Neural cell (in vitro differentiated cells): ENCODE data around the gene MED13L. TPM values are rescaled to one million over a fixed set of nuclear protein-coding genes. Genes with fewer than 3 reads are reported as not detected.

Source experiments
- H2AFZ ChIP-seq: fragments of 200-600, 300-800 bp; sonication (generic), shearing (Covaris generic); 2 replicates; pipeline ENCODE4 v1.6.0; 2014; ENCODE audit warnings: low read depth, mild to moderate bottlenecking, antibody characterized with exemption, low read length, moderate library complexity
- H3F3A ChIP-seq: fragments of 200-600 bp; shearing (Covaris generic); 2 replicates; pipeline ENCODE4 v1.6.1; 2016; ENCODE audit warnings: mild to moderate bottlenecking, moderate library complexity, mixed read lengths, antibody characterized with exemption, low read length; ENCODE audit not compliant: insufficient read depth, poor library complexity, severe bottlenecking
- H3K27ac ChIP-seq: fragments of 200-600, 300-800 bp; sonication (generic), shearing (Covaris generic); 2 replicates; pipeline ENCODE4 v1.5.1; 2014; ENCODE audit warnings: mild to moderate bottlenecking, low read length, moderate library complexity
- H3K27me3 ChIP-seq: fragments of 300-800, 200-600 bp; sonication (generic), shearing (Covaris generic); 2 replicates; pipeline ENCODE4 v1.6.0; 2014; ENCODE audit warnings: mild to moderate bottlenecking, low read depth, low read length, moderate library complexity; ENCODE audit not compliant: insufficient read depth
- H3K36me3 ChIP-seq: fragments of 300-800, 200-600 bp; sonication (generic), shearing (Covaris generic); 2 replicates; pipeline ENCODE4 v1.5.1; 2014; ENCODE audit warnings: mild to moderate bottlenecking, antibody characterized with exemption, low read length, moderate library complexity; ENCODE audit not compliant: insufficient read depth
- H3K4me2 ChIP-seq: fragments of 300-800, 200-600 bp; sonication (generic), shearing (Covaris generic); 2 replicates; pipeline ENCODE4 v1.6.0; 2014; ENCODE audit warnings: mild to moderate bottlenecking, low read length
- H3K4me3 ChIP-seq: fragments of 300-800, 200-600 bp; sonication (generic), shearing (Covaris generic); 2 replicates; pipeline ENCODE4 v1.5.1; 2014; ENCODE audit warnings: mild to moderate bottlenecking, low read length, moderate library complexity
- H3K79me2 ChIP-seq: fragments of 200-600 bp; shearing (Covaris generic); replicated peaks from 2 replicates; pipeline ENCODE4 v1.6.0; 2014; ENCODE audit warnings: mild to moderate bottlenecking, low read length, moderate library complexity; ENCODE audit not compliant: insufficient read depth
- H3K9ac ChIP-seq: fragments of 300-800, 200-600 bp; sonication (generic), shearing (Covaris generic); 2 replicates; pipeline ENCODE4 v1.6.1; 2016; ENCODE audit warnings: mild to moderate bottlenecking, low read length, mixed read lengths
- H3K9me2 ChIP-seq: fragments of 200-600 bp; shearing (Covaris generic); 2 replicates; pipeline ENCODE4 v1.6.1; 2016; ENCODE audit warnings: mild to moderate bottlenecking, low read length, mixed read lengths; ENCODE audit not compliant: insufficient read depth
- H3K9me3 ChIP-seq: fragments of 200-600, 300-800 bp; sonication (generic), shearing (Covaris generic); 2 replicates; pipeline ENCODE4 v1.6.1; 2016; ENCODE audit warnings: mild to moderate bottlenecking, mixed run types, low read length, moderate library complexity, mixed read lengths
- H4K20me1 ChIP-seq: fragments of 200-600 bp; shearing (Covaris generic); 2 replicates; pipeline ENCODE4 v1.6.1; 2016; ENCODE audit warnings: mild to moderate bottlenecking, mixed run types; ENCODE audit not compliant: insufficient read depth
- EP300 ChIP-seq: fragments of 450-650 bp; conservative IDR thresholded peaks from 2 replicates; pipeline ENCODE4 v1.6.1; 2014; ENCODE audit warnings: antibody characterized with exemption, mild to moderate bottlenecking, moderate library complexity; ENCODE audit not compliant: poor library complexity, severe bottlenecking
- EZH2 ChIP-seq: fragments of 200-600, 300-800 bp; shearing (Covaris generic), sonication (generic); IDR thresholded peaks from 2 replicates; pipeline ENCODE4 v1.6.1; 2014; ENCODE audit warnings: antibody characterized with exemption, low read length, borderline replicate concordance, mild to moderate bottlenecking; ENCODE audit not compliant: insufficient read depth, poor library complexity, severe bottlenecking
- MXI1 ChIP-seq: fragments of 450-650 bp; conservative IDR thresholded peaks from 2 replicates; pipeline ENCODE4 v1.6.1; 2014; ENCODE audit warnings: antibody characterized with exemption, mild to moderate bottlenecking; ENCODE audit not compliant: poor library complexity, severe bottlenecking
- POLR2AphosphoS5 ChIP-seq: IDR thresholded peaks from 2 replicates; pipeline ENCODE4 v1.6.1; 2012
- RAD21 ChIP-seq: fragments of 450-650 bp; conservative IDR thresholded peaks from 2 replicates; pipeline ENCODE4 v1.6.1; 2014; ENCODE audit warnings: antibody characterized with exemption, mild to moderate bottlenecking, moderate library complexity
- REST ChIP-seq: IDR thresholded peaks from 2 replicates; pipeline ENCODE4 v1.6.1; 2012; ENCODE audit warnings: borderline replicate concordance
- SMC3 ChIP-seq: fragments of 450-650 bp; conservative IDR thresholded peaks from 2 replicates; pipeline ENCODE4 v1.6.1; 2014; ENCODE audit warnings: antibody characterized with exemption, mild to moderate bottlenecking, moderate library complexity; ENCODE audit not compliant: poor library complexity
- TAF1 ChIP-seq: IDR thresholded peaks from 2 replicates; pipeline ENCODE4 v1.6.1; 2012; ENCODE audit warnings: low read depth
- polyA plus RNA-seq: library from polyadenylated mRNA; depleted of rRNA; stranded (reverse); fragments of >200 nt; gene quantifications from 2 replicates; pipeline ENCODE4 v1.2.3, GENCODE V29; 2014
- TF ChIP-seq, protein P1 (sequence below): fragments of 450-650 bp; IDR thresholded peaks from 2 replicates; pipeline ENCODE4 v1.5.1; 2014; ENCODE audit warnings: antibody characterized with exemption, mild to moderate bottlenecking, moderate library complexity; ENCODE audit not compliant: poor library complexity, severe bottlenecking

The MED13L gene
- polyA plus RNA-seq, 1 donor from 2014 or later, result 38.9 TPM

DNA sequence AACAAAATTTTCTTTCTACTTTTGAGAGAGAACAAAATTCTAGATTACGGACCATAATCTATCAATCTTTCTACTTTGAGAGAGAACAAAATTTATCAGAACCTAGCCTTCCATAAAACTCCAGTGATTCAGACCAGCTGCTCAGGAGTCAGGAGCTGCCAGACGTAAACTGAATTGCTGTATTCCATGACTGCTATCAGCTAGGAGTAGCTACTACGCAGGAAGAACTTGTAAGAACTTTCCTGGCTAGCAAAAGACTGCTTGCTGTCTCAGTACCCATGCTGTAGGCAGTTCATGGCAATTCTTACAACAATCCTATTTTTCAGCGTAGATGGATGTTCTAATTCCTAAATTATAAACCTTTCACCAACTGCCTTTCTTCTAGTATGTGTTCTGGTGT lies 73.3 kb downstream of the MED13L start:
- Histone ChIP-seq H3K36me3 (no peaks in the 10 kb centered on the region), H3F3A (no peaks in the 10 kb centered on the region), H3K9me2 (no peaks in the 10 kb centered on the region), H4K20me1 (no peaks in the 10 kb centered on the region), H3K4me3 (no peak overlapping the region), H3K27me3 (no peaks in the 10 kb centered on the region), H3K9me3 (no peaks in the 10 kb centered on the region), H3K4me2 (no peak overlapping the region), H3K79me2 (peaks cover 28% of the 10 kb centered on the region), H3K27ac (no peak overlapping the region), H3K9ac (no peak overlapping the region), H2AFZ (no peak overlapping the region)
- TF ChIP-seq POLR2AphosphoS5 (no peak), SMC3 (no peak), REST (no peak), TAF1 (no peak), MXI1 (no peak), EZH2 (no peak), RAD21 (no peak), EP300 (no peak)
- TF ChIP-seq, protein P1, sequence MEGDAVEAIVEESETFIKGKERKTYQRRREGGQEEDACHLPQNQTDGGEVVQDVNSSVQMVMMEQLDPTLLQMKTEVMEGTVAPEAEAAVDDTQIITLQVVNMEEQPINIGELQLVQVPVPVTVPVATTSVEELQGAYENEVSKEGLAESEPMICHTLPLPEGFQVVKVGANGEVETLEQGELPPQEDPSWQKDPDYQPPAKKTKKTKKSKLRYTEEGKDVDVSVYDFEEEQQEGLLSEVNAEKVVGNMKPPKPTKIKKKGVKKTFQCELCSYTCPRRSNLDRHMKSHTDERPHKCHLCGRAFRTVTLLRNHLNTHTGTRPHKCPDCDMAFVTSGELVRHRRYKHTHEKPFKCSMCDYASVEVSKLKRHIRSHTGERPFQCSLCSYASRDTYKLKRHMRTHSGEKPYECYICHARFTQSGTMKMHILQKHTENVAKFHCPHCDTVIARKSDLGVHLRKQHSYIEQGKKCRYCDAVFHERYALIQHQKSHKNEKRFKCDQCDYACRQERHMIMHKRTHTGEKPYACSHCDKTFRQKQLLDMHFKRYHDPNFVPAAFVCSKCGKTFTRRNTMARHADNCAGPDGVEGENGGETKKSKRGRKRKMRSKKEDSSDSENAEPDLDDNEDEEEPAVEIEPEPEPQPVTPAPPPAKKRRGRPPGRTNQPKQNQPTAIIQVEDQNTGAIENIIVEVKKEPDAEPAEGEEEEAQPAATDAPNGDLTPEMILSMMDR, result no peak

- Histone ChIP-seq H3K4me3 (no peak overlapping the region), H2AFZ (no peak overlapping the region), H3K9ac (no peak overlapping the region), H3K9me3 (no peaks in the 10 kb centered on the region), H3K27me3 (no peaks in the 10 kb centered on the region), H3K27ac (no peak overlapping the region), H3K4me2 (no peak overlapping the region), H3K36me3 (no peaks in the 10 kb centered on the region), H3K9me2 (no peaks in the 10 kb centered on the region), H3K79me2 (peaks cover 23% of the 10 kb centered on the region), H4K20me1 (no peaks in the 10 kb centered on the region), H3F3A (no peaks in the 10 kb centered on the region)
- TF ChIP-seq EP300, result no peak
- no peak for TF ChIP-seq TAF1
- TF ChIP-seq RAD21, result no peak
These were observed 74.6 kb downstream of the MED13L start for GRCh38 chr12:116202940-116203339.

DNA sequence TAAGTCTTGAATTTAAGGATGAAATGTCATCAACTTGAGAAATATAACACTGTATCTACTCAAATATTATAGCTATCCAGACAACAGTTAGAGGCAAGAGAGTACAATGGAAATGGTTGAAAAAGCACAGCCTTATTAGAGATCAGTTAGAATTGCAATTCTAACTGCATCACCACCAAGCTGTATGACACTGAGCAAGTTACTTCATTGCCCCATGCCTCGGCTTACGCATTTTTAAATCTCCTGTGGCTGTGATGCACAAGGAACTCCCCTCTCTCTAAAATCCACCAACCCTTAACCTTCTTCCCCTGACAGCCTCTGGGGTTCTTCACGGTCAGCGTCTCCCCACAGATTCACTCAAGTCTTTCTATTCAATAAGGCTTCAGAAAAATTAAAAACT lies 75.1 kb downstream of the MED13L start:
- H4K20me1 ChIP-seq, result no peaks in the 10 kb centered on the region
- no peaks in the 10 kb centered on the region for H3F3A ChIP-seq
- no peak overlapping the region for H3K4me2 ChIP-seq
- no peaks in the 10 kb centered on the region for H3K9me2 ChIP-seq
- H3K9me3 ChIP-seq, result no peaks in the 10 kb centered on the region
- TF ChIP-seq MXI1, result no peak
- TF ChIP-seq REST, result no peak
- no peak for TF ChIP-seq RAD21
- TF ChIP-seq TAF1, result no peak
- no peak for TF ChIP-seq SMC3
- no peak for TF ChIP-seq POLR2AphosphoS5
- TF ChIP-seq EZH2, result no peak
- TF ChIP-seq, protein P1, result no peak
- no peak for TF ChIP-seq EP300
- H3K27me3 ChIP-seq, result no peaks in the 10 kb centered on the region
- no peak overlapping the region for H3K27ac ChIP-seq
- H3K9ac ChIP-seq, result no peak overlapping the region
- peaks cover 21% of the 10 kb centered on the region for H3K79me2 ChIP-seq
- no peak overlapping the region for H2AFZ ChIP-seq
- H3K4me3 ChIP-seq, result no peak overlapping the region
- H3K36me3 ChIP-seq, result no peaks in the 10 kb centered on the region
